K562 (cell line): ENCODE results near the gene CUL9. TPM values are rescaled to one million over a fixed set of nuclear protein-coding genes. Genes with fewer than 3 reads are reported as not detected.

Experiments used
- CBX8 ChIP-seq: fragments of 200-600 bp; sonication (generic); IDR thresholded peaks from 2 replicates; pipeline ENCODE4 v1.6.1; 2012; ENCODE audit warnings: borderline replicate concordance, mixed run types, low read depth, mild to moderate bottlenecking, moderate library complexity, mixed read lengths, low read length, control low read depth, inconsistent platforms; ENCODE audit not compliant: poor library complexity, severe bottlenecking; ENCODE audit errors: extremely low read depth
- DMBX1 ChIP-seq: fragments of 250-450 bp; sonication (Bioruptor Pico); IDR thresholded peaks from 2 replicates; pipeline ENCODE4 v1.8.0; 2022; ENCODE audit warnings: inconsistent platforms, mild to moderate bottlenecking, moderate library complexity, borderline replicate concordance
- ETV1 ChIP-seq: fragments of 450-650 bp; conservative IDR thresholded peaks from 2 replicates; pipeline ENCODE4 v1.6.1; 2016; ENCODE audit warnings: missing genetic modification characterization, control low read depth, low read depth, missing compliant biosample characterization
- JUN ChIP-seq, 2 experiments: sonication (generic) in 1 of 2; formaldehyde crosslinking in 1 of 2; IDR thresholded peaks; 2 replicates each; pipeline versions ENCODE4 v1.6.1 to v1.8.0; 2012 to 2022; ENCODE audit warnings: borderline replicate concordance in 2 of 2, mild to moderate bottlenecking in 2 of 2, improper control_type of control experiment in 1 of 2, low read depth in 1 of 2, low read length in 1 of 2, missing genetic modification reagents in 1 of 2
- MCM7 ChIP-seq, 2 experiments: fragments of 450-650 bp; IDR thresholded peaks; 2 replicates each; pipeline ENCODE4 v1.6.1; 2016 to 2018
- MIER1 ChIP-seq: fragments of 450-650 bp; IDR thresholded peaks from 2 replicates; pipeline ENCODE4 v1.6.1; 2016; ENCODE audit warnings: antibody characterized with exemption, mild to moderate bottlenecking, low read depth
- MTA1 ChIP-seq: fragments of 450-650 bp; IDR thresholded peaks from 2 replicates; pipeline ENCODE4 v1.6.1; 2017; ENCODE audit warnings: borderline replicate concordance
- RBM17 ChIP-seq: fragments of 200-400 bp; formaldehyde crosslinking; IDR thresholded peaks from 2 replicates; pipeline ENCODE4 v1.6.1; 2017; ENCODE audit warnings: low read depth, mild to moderate bottlenecking, low read length, borderline replicate concordance
- SAP30 ChIP-seq: fragments of 200-600 bp; sonication (generic); IDR thresholded peaks from 2 replicates; pipeline ENCODE4 v1.6.1; 2012; ENCODE audit warnings: borderline replicate concordance, low read depth, mild to moderate bottlenecking, moderate library complexity, low read length, control low read depth, inconsistent platforms; ENCODE audit not compliant: insufficient read depth, poor library complexity, severe bottlenecking
- SRF ChIP-seq, 2 experiments: fragments of 250-450, 450-650 bp in 1 of 2; sonication (Bioruptor Pico) in 1 of 2; sonication (generic) in 1 of 2; formaldehyde crosslinking; IDR thresholded peaks; 2 replicates each; pipeline versions ENCODE4 v1.5.0 to v1.5.1; 2020 to 2022; ENCODE audit warnings: mild to moderate bottlenecking in 1 of 2, missing genetic modification reagents in 1 of 2
- ZBTB33 ChIP-seq: sonication (generic); formaldehyde crosslinking; IDR thresholded peaks from 2 replicates; pipeline ENCODE4 v1.8.1; 2023; ENCODE audit warnings: mild to moderate bottlenecking, missing genetic modification reagents
- ZNF431 ChIP-seq: sonication (generic); formaldehyde crosslinking; IDR thresholded peaks from 2 replicates; pipeline ENCODE4 v1.8.0; 2022; ENCODE audit warnings: mild to moderate bottlenecking, missing genetic modification reagents
- ZNF589 ChIP-seq: fragments of 200-800 bp; sonication (Bioruptor generic); IDR thresholded peaks from 2 replicates; pipeline ENCODE4 v1.6.1; 2016; ENCODE audit warnings: low read depth, missing genetic modification characterization, missing compliant biosample characterization
- ZSCAN32 ChIP-seq: fragments of 450-650 bp; formaldehyde crosslinking; IDR thresholded peaks from 2 replicates; pipeline ENCODE4 v1.4.0; 2020; ENCODE audit warnings: mild to moderate bottlenecking, moderate library complexity
- polyA plus RNA-seq, 8 experiments: library from polyadenylated mRNA; depleted of rRNA in 4 of 8; stranded (reverse) in 5 of 8; unstranded in 3 of 8; fragments of >200 nt; fragmentation: Nextera tagmentation in 2 of 8; fragmentation: Illumina TruSeq in 1 of 8; extraction: Ambion mirVana in 2 of 8; extraction: Trizol in 1 of 8; gene quantifications; 2 replicates each; pipeline versions ENCODE4 v1.2.1 to v1.2.3, GENCODE V29; 2011 to 2014; ENCODE audit warnings: inconsistent platforms in 1 of 8, missing spikeins in 1 of 8
- total RNA-seq, 7 experiments: library from RNA; depleted of rRNA in 6 of 7; stranded (reverse); fragments of >200 nt in 6 of 7; fragmentation: Illumina TruSeq in 2 of 7; extraction: Trizol in 2 of 7; gene quantifications; 2 replicates each; pipeline versions ENCODE4 v1.2.1 to v1.2.3, GENCODE V29; 2011 to 2021; ENCODE audit warnings: low replicate concordance in 1 of 7
- TF ChIP-seq, protein P1 (sequence below): conservative IDR thresholded peaks from 2 replicates; pipeline ENCODE4 v1.6.1; 2011; ENCODE audit warnings: low read depth, mild to moderate bottlenecking, low read length; ENCODE audit not compliant: control insufficient read depth
- TF ChIP-seq, protein P2 (sequence below): fragments of 450-650 bp; formaldehyde crosslinking; IDR thresholded peaks from 2 replicates; pipeline ENCODE4 v1.4.0; 2020; ENCODE audit warnings: mild to moderate bottlenecking, moderate library complexity

Gene CUL9
- total and polyA plus RNA-seq, 9 of the 15 experiments (the other 6 are each of a cell fraction or from before 2014, with no cell fraction given) = 0.50 to 20.7 (median 6.6) TPM

GRCh38 chr6:43246301-43247113 lies 64.5 kb downstream of the CUL9 start (continued):
- TF ChIP-seq ZNF431 = no peak
- TF ChIP-seq MIER1 = no peak
- TF ChIP-seq JUN (IDR thresholded peaks at IDR 0.05; ENCODE audit: borderline replicate concordance, low read depth, low read length) = no peak
- no peak; the same call in 1 of the 2 replicates for TF ChIP-seq JUN (CRISPR knock-in tag; IDR thresholded peaks at IDR 0.05; ENCODE audit: borderline replicate concordance)
- TF ChIP-seq ZSCAN32 (CRISPR knock-in tag) = no peak
- no peak for TF ChIP-seq CBX8
- TF ChIP-seq ZNF589 (CRISPR knock-in tag) = no peak
- no peak for TF ChIP-seq MCM7 (IDR thresholded peaks at IDR 0.05)
- TF ChIP-seq, protein P1, sequence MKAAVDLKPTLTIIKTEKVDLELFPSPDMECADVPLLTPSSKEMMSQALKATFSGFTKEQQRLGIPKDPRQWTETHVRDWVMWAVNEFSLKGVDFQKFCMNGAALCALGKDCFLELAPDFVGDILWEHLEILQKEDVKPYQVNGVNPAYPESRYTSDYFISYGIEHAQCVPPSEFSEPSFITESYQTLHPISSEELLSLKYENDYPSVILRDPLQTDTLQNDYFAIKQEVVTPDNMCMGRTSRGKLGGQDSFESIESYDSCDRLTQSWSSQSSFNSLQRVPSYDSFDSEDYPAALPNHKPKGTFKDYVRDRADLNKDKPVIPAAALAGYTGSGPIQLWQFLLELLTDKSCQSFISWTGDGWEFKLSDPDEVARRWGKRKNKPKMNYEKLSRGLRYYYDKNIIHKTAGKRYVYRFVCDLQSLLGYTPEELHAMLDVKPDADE = no peak
- TF ChIP-seq DMBX1 (CRISPR knock-in tag) = no peak
- TF ChIP-seq SAP30 = no peak
- TF ChIP-seq MTA1 = no peak
- no peak for TF ChIP-seq RBM17
- TF ChIP-seq ZBTB33 (CRISPR knock-in tag) = no peak
- TF ChIP-seq ETV1 = peak; percentile 69
- TF ChIP-seq, protein P2, sequence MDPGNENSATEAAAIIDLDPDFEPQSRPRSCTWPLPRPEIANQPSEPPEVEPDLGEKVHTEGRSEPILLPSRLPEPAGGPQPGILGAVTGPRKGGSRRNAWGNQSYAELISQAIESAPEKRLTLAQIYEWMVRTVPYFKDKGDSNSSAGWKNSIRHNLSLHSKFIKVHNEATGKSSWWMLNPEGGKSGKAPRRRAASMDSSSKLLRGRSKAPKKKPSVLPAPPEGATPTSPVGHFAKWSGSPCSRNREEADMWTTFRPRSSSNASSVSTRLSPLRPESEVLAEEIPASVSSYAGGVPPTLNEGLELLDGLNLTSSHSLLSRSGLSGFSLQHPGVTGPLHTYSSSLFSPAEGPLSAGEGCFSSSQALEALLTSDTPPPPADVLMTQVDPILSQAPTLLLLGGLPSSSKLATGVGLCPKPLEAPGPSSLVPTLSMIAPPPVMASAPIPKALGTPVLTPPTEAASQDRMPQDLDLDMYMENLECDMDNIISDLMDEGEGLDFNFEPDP = 0 out of 2 replicates have a peak, but pooled peaks have one; percentile 19
- no peak for TF ChIP-seq SRF (CRISPR knock-in tag; IDR thresholded peaks at IDR 0.05)
